Muscle layer of duodenum (tissue), 2 donors: ENCODE data around the gene MEF2B.
"Not testable (repeated sequence)": the region's sequence is repeated elsewhere in the genome, so short reads cannot be mapped to it uniquely, and the experiment has no call there.

Source experiments
- H3K27ac ChIP-seq: one replicate; pipeline ENCODE4 v1.7.0; 2013; ENCODE audit warnings: mild to moderate bottlenecking, low read length
- H3K27me3 ChIP-seq: one replicate; pipeline ENCODE4 v1.7.0; 2013; ENCODE audit warnings: low read depth, mild to moderate bottlenecking, control low read depth, low read length
- H3K36me3 ChIP-seq, 2 donors: one replicate each; pipeline ENCODE4 v1.7.0; 2013; ENCODE audit warnings: low read length in 2 of 2, control low read depth in 1 of 2, mild to moderate bottlenecking in 1 of 2; ENCODE audit not compliant: insufficient read depth in 2 of 2, control insufficient read depth in 1 of 2
- H3K4me1 ChIP-seq, 2 donors: one replicate each; pipeline ENCODE4 v1.7.0; 2013; ENCODE audit warnings: low read length in 2 of 2, mild to moderate bottlenecking in 2 of 2, control low read depth in 1 of 2, moderate library complexity in 1 of 2; ENCODE audit not compliant: insufficient read depth in 2 of 2, control insufficient read depth in 1 of 2
- H3K4me3 ChIP-seq, 2 donors: one replicate each; pipeline ENCODE4 v1.7.0; 2013; ENCODE audit warnings: low read length in 2 of 2, low read depth in 1 of 2, mild to moderate bottlenecking in 1 of 2
- H3K9me3 ChIP-seq, 2 donors: one replicate each; pipeline ENCODE4 v1.7.0; 2013; ENCODE audit warnings: low read length in 2 of 2, control low read depth in 1 of 2, mild to moderate bottlenecking in 1 of 2; ENCODE audit not compliant: control insufficient read depth in 1 of 2
- donor health status: healthy.

The MEF2B gene

DNA sequence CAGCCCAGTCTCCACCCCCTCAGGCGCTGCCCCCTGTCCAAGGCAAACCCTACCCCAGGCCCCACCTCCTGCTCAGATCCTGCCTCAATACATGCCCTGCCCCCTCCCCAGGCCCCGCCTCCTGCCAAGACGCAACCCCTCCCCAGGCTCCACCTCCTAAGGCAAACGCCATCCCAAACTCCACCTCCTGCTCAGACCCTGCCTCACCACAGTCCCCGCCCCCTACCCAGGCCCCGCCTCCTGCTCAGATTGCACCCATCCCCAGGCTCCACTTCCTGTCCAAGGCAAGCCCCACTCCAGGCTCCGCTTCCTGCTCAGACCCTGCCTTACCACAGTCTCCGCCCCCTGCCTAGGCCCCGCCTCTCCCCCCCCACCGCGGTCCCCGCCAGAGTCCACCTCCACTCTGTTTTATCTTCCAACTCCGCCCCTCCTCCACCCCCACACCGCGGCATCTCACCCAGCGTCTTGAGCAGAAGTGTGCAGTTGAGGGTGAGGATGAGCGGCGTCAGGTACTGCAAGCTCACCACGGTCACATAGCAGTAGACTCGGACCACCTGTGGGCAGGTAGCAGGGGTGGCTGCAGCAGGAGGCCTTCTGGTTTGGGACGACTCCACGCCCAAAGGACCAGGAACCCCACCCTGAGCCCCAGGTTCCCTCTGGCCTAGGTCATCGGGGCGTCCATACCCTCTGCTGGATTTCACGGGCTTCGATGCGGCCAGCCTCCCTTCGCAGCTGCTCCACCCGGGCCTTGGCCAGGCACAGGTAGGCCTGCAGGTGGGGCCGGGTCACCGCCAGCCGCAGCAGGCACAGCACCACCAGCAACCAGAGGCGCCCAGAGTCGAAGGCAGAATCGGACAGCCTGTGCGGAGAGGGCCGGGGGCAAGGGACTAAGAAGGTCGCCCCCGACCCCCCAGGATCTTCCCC lies 49.5 kb downstream of the MEF2B start:
- H3K9me3 ChIP-seq, result peaks cover 0 to 12% of the 10 kb centered on the region in 2 donors
- H3K27ac ChIP-seq, result no peak overlapping the region
- H3K4me3 ChIP-seq, result peak overlapping the region in 1 of 2 donors; percentile 33
- H3K36me3 ChIP-seq, result peaks cover 0 to 9% of the 10 kb centered on the region in 2 donors
- peaks cover 0 to 9% of the 10 kb centered on the region in 2 donors for H3K4me1 ChIP-seq
- H3K27me3 ChIP-seq, result no peaks in the 10 kb centered on the region

DNA sequence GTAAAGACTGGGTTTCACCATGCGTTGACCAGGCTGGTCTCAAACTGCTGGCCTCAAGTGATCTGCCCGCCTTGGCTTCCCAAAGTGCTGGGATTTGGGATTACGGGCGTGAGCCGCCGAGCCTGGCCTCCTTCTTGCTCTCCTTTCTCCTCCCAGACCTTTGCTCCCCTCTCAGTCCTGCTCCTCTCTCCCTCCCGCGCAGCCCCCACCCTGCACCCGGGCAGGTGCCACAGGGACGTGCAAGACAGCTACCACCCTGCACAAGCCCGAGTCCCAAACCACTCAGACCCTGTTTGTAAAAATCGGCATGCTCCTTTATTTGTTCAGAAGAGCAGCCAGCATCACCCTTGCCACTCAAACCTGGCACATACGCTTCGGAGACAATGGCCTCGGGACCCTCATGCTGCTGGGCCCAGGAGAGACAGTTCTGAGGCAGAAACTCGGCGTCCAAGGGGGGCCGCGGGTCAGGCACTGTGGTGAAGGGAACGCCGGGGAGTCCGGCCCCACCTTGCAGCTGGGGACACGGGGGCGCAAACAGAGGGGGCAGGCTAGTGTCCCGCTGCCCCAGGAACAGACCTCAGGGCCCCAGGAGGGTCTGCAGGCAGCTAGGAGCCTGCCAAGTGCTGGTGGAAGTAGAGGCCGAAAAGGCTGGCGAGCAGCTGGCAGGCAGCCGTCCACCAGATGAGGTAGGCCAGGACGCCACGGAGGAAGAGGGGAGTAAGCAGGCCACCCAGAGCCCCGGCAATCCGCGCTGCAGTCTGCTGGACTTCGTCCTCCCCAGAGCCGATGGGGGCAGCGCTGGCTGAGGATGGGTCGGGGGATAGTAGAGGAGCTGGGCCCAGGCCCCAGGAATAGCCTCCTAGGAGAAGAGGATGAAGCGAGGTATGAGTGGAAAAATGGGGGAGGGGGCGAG lies 50.5 kb downstream of the MEF2B start:
- Histone ChIP-seq H3K27ac (no peak overlapping the region), H3K36me3 (peaks cover 0 to 9% of the 10 kb centered on the region in 2 donors), H3K27me3 (no peaks in the 10 kb centered on the region), H3K4me3 (peak overlapping the region in 1 of 2 donors; percentile 33), H3K9me3 (peaks cover 0 to 12% of the 10 kb centered on the region in 2 donors), H3K4me1 (peaks cover 0 to 9% of the 10 kb centered on the region in 2 donors)

DNA sequence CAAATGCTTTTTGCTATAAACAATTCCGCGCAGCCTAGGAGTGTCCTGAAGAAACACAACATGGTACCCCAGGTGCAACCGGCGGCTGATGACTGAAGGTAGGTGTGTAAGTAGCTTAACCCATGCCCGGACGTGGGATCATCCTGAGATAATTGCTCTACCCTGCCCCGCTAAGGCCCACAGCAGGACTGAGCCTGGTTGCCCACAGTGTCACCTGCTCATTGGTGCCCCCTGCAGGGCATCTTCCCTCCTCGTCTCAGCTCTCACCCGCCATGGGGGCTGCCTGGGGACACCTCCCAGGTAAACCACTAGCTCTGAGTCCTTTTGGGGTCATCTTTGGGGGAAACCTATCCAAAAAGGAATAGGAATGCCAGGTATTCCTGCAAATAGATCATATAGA lies 54.1 kb downstream of the MEF2B start:
- H3K4me3 ChIP-seq, result no peak overlapping the region
- no peaks in the 10 kb centered on the region for H3K27me3 ChIP-seq
- H3K9me3 ChIP-seq, result no peaks in the 10 kb centered on the region
- no peak overlapping the region for H3K27ac ChIP-seq
- peaks cover 0 to 9% of the 10 kb centered on the region in 2 donors for H3K4me1 ChIP-seq
- no peaks in the 10 kb centered on the region for H3K36me3 ChIP-seq

DNA sequence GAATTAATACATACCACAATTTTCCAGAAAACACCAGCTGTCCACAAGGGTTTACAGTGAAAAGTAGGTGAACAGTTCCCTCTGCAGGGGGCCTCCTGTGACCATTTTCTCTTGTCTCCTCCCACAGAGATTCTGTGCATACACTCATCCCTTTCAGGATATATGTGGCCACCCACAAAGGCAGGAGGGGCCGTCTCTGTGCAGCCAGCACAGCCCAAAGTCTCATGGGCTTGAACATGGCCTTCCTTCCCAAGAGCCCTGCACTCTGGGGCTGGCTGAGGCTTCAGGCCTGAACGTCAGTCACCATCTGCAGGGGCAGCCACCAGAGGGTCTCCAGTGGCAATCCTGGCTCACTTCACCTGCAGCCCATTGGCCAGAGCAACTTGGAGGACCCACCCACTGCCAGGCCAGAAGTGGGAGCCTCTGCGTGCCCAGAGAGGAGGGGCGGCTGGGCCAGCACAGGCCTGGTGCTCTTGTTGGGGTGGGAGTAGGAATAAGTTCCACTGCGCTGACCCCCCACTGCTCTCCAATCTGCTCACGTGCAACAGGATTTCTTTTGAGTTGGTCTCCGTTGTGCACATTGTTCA lies 56.9 kb downstream of the MEF2B start:
- H3K9me3 ChIP-seq, result no peaks in the 10 kb centered on the region
- no peak overlapping the region for H3K27ac ChIP-seq
- H3K4me1 ChIP-seq, result peaks cover 0 to 9% of the 10 kb centered on the region in 2 donors

DNA sequence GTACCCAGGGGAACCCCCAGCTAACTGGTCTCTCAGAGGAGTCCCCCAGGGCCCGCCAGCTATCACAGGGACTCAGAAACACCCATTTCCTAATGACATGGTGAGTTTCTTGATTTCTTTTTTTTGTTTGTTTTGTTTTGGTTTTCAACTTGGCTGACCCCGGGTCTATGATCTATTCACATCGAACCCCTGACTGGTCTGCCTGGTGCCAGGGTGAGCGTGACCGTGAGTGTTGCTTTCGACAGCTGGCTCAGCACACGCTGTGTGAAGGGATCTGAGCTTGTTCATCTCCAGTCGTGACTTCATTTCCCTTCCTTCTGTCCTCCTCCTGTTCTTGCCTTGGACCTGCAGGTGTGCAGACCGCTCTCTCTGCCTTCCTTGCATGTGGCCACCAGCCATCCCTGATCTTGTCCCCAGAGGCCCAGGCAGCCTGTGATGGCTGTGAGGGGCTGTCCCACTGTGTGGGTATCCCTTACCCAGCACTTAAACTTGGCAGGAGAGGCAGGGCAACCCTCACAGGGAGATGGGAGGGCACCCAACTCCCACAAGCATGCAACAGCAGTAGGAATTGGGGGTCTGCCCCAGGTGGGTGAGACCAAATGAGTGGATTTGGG lies 58.0 kb downstream of the MEF2B start:
- no peak overlapping the region for H3K4me3 ChIP-seq
- no peaks in the 10 kb centered on the region for H3K9me3 ChIP-seq
- peaks cover 4% of the 10 kb centered on the region in 2 donors for H3K36me3 ChIP-seq
- no peak overlapping the region for H3K27ac ChIP-seq
- no peaks in the 10 kb centered on the region for H3K27me3 ChIP-seq
- peaks cover 0 to 9% of the 10 kb centered on the region in 2 donors for H3K4me1 ChIP-seq

More for the DNA sequence above, 56.9 kb downstream of the MEF2B start:
- Histone ChIP-seq H3K4me3 (no peak overlapping the region), H3K27me3 (no peaks in the 10 kb centered on the region), H3K36me3 (no peaks in the 10 kb centered on the region)

DNA sequence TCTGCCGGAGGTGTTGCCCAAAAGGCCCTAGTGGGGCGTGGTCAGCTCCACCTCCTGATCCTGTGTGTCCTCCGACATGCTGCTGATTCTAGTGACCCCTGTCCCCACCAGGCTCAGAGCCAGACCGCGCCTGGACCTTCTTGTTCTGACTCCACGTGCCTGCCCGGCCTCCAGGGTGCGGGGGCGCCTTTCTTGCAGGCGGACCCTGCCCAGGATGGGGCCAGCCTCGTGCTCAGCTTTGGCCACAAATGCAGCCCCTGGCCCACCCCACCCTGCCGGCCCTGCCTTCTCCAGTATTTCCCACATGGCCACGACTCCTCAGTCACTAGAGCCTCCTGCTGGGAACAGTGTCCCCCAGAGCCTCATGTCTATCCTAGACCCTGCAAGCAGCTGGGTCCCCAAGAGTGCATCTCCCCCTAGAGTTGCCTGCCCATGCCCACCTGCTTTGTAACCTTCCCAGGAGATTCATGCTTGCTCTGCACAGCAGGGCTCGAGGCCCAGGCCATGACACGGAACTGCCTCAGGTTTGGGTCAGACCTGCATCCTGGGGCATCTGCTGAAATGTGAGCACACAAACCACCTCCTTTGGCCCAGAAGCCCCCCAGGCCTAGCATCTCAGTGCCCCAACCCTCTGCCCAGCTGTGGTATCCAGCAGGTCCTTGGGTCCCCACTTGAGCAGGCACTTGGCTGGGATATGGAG lies 58.8 kb downstream of the MEF2B start:
- H3K27ac ChIP-seq, result no peak overlapping the region
- no peak overlapping the region for H3K4me3 ChIP-seq
- H3K4me1 ChIP-seq, result peaks cover 0 to 10% of the 10 kb centered on the region in 2 donors
- H3K9me3 ChIP-seq, result no peaks in the 10 kb centered on the region
- H3K36me3 ChIP-seq, result peaks cover 4% of the 10 kb centered on the region in 2 donors
- no peaks in the 10 kb centered on the region for H3K27me3 ChIP-seq

DNA sequence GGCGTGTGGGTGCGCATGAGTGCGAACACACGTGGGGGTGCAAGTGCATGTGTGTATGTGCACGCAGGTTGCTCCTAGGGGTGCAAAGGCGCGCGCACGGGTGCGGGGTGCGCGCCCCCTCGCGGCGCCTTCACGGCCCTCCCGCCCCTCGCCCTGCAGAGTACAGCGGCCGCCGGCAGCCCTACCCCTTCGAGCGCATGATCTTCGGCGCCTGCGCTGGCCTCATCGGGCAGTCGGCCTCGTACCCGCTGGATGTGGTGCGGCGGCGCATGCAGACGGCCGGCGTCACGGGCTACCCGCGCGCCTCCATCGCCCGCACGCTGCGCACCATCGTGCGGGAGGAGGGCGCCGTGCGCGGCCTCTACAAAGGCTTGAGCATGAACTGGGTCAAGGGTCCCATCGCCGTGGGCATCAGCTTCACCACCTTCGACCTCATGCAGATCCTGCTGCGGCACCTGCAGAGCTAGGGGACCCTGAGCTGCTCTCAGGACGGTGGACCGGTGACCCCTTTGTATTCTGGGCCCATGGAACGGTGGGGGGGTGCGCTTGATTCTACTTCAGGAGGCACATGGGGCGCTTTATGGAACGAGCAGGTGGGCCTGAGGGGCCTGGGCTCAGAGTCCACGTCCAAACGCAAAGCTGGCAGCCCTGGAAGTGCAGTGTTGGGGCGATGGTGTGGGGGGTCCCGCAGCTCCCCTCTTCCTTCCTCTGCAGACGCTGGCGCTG lies 59.5 kb downstream of the MEF2B start:
- Histone ChIP-seq H3K36me3 (peaks cover 4% of the 10 kb centered on the region in 2 donors), H3K4me1 (peaks cover 0 to 14% of the 10 kb centered on the region in 2 donors), H3K27ac (no peak overlapping the region), H3K27me3 (no peaks in the 10 kb centered on the region), H3K4me3 (peak overlapping the region in 1 of 2 donors; percentile 21), H3K9me3 (no peaks in the 10 kb centered on the region)

DNA sequence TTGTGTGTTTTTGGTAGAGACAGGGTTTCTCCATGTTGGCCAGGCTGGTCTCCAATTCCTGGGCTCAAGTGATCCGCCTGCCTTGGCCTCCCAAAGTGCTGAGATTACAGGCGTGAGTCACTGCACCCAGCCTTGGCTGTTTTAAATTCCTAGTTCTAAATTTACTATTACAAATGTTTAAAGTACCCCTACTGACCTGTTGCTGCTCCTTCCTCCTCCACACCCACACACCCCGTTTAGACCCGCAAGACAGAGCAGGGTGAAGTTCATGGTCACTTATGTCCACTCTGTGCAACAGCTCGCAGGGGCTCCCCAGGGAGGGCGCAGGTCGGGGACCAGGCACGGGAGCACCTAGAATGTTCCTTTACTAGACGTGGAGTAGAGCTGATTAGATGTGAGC lies 60.5 kb downstream of the MEF2B start:
- Histone ChIP-seq H3K27me3 (no peaks in the 10 kb centered on the region), H3K27ac (no peak overlapping the region), H3K4me3 (no peak overlapping the region), H3K9me3 (no peaks in the 10 kb centered on the region), H3K4me1 (peaks cover 0 to 14% of the 10 kb centered on the region in 2 donors), H3K36me3 (peaks cover 4% of the 10 kb centered on the region in 2 donors)

DNA sequence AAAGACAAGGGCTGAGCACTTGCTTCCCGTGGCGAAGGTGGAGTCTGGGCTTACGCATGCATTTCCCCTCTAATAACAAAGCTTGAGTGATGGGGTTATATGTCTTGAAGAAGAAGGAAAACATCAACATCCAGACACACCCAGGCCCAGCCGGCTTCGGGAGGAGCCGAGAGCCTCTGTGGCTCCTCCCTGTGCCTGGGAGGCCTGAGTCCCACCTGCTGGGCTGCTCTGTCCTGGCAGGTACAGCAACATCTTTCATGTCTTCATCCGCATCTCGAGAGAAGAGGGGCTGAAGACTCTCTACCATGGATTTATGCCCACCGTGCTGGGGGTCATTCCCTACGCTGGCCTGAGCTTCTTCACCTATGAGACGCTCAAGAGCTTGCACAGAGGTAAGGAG lies 62.4 kb downstream of the MEF2B start:
- no peaks in the 10 kb centered on the region for H3K9me3 ChIP-seq
- no peak overlapping the region for H3K27ac ChIP-seq
- H3K4me1 ChIP-seq, result peaks cover 0 to 14% of the 10 kb centered on the region in 2 donors
- no peak overlapping the region for H3K4me3 ChIP-seq
- peaks cover 4% of the 10 kb centered on the region in 2 donors for H3K36me3 ChIP-seq
- no peaks in the 10 kb centered on the region for H3K27me3 ChIP-seq

DNA sequence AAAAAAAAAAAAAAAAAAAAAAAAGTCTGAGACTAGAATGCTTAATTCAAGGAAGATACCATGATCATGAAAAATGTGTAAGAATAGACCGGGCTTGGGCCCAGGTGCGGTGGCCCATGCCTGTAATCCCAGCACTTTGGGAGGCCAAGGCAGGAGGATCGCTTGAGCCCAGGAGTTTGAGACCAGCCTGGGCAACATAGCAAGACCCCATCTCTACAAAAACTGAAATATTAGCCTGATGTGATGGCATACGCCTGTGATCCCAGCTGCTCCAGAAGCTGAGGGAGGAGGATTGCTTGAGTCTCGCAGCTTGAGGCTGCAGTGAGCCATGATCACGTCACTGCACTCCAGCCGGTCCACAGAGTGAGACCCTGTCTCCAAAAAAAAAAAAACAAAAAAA lies 63.1 kb downstream of the MEF2B start:
- H3K27ac ChIP-seq, H3K36me3 ChIP-seq: not testable (repeated sequence)
- peaks cover 0 to 14% of the 10 kb centered on the region in 2 donors for H3K4me1 ChIP-seq

More for the DNA sequence above, 63.1 kb downstream of the MEF2B start:
- not testable (repeated sequence) for H3K9me3 ChIP-seq, H3K4me3 ChIP-seq, H3K27me3 ChIP-seq
